ENCODE results near the gene TADA3.

TADA3 gene

DNA sequence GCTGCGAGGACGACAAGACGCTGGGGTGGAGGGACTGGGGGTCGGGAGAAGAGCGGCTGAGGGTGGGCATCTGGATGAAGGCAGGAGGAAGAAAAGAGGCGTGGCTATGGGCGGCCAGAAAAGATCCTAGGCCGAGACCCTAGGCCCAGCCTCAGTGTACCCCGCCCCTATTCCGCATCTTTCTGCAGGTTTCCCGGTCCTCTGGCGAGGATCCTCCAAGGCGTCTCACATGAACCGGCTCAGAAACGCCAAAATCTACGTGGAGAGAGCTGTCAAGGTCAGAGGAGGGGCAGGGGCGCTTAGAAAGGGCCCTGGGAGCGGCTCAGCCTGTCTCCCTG lies 18.1 kb upstream of the TADA3 start:
- Histone ChIP-seq H3K36me3 (ENCODE audit: control insufficient read depth, insufficient read depth, low read length) (no peaks in the 10 kb centered on the region), H3K4me3 (ENCODE audit: low read depth, low read length) (peak overlapping the region; percentile 82), H3K4me2 (ENCODE audit: low read length) (peak overlapping the region; percentile 95), H3K4me1 (peaks cover 6% of the 10 kb centered on the region), H3K9ac (peak overlapping the region; percentile 81), H3K27ac (peak overlapping the region; percentile 76), H2AFZ (peak overlapping the region; percentile 79), H3K9me3 (ENCODE audit: control insufficient read depth, low read length) (no peaks in the 10 kb centered on the region), H3K79me2 (no peaks in the 10 kb centered on the region), H3K27me3 (ENCODE audit: control insufficient read depth, insufficient read depth, low read length) (no peaks in the 10 kb centered on the region)
- TF ChIP-seq, protein P1, sequence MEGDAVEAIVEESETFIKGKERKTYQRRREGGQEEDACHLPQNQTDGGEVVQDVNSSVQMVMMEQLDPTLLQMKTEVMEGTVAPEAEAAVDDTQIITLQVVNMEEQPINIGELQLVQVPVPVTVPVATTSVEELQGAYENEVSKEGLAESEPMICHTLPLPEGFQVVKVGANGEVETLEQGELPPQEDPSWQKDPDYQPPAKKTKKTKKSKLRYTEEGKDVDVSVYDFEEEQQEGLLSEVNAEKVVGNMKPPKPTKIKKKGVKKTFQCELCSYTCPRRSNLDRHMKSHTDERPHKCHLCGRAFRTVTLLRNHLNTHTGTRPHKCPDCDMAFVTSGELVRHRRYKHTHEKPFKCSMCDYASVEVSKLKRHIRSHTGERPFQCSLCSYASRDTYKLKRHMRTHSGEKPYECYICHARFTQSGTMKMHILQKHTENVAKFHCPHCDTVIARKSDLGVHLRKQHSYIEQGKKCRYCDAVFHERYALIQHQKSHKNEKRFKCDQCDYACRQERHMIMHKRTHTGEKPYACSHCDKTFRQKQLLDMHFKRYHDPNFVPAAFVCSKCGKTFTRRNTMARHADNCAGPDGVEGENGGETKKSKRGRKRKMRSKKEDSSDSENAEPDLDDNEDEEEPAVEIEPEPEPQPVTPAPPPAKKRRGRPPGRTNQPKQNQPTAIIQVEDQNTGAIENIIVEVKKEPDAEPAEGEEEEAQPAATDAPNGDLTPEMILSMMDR (IDR thresholded peaks at IDR 0.05), result no peak

DNA sequence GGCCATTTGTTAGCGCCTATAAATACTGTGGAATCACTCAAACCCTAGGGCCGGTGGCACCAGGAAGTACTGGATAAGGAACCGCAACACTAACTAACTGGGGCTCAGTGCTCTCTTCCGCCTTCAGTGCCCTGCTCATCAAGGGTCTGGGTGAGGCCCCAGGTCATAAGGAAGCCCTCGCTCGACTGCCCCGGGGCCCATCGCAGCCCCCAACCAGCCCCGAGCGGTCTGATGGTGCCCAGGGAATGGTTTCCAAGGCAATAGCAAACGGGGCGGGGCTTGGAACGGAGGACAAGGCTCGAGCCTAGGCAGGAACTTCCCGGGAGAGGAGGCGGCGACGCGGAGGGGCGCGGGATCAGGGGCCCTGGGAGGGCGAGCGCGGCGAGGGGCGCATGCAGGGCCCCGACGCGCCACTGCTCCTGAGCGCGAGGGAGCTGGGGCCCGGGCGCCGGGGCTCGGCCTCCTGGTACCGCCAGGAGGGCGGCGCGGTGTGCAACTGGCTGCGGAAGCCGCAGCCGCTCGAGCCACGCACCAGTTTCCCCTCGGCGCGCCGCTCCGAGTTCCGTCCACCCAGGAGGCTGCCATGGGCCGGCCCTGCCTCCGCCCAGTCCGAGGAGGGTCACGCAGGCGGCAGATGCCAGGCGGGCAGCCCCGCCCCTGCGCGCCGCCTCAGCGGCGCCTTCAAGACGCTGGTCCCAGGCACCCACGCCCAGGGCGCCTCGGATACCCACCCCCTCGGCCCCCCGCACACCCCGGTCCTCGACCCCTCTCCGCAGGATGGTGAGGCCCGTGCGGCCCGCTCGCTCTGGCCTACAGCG lies 17.6 kb upstream of the TADA3 start, which contains the start of gene TTLL3:
Gene TTLL3 (plus strand): TSS at position 648 of the 818 bp plus-strand sequence. CDS start 400 bp downstream, outside the sequence.
- Histone ChIP-seq H3K79me2 (no peaks in the 10 kb centered on the region), H2AFZ (peak within 1 kb of the TSS; percentile 79), H3K9me3 (ENCODE audit: control insufficient read depth, low read length) (no peaks in the 10 kb centered on the region), H3K9ac (peak within 1 kb of the TSS; percentile 81), H3K27me3 (ENCODE audit: control insufficient read depth, insufficient read depth, low read length) (no peaks in the 10 kb centered on the region), H3K4me2 (ENCODE audit: low read length) (peak within 1 kb of the TSS; percentile 95), H3K36me3 (ENCODE audit: control insufficient read depth, insufficient read depth, low read length) (no peaks in the 10 kb centered on the region), H3K4me3 (ENCODE audit: low read depth, low read length) (peak within 1 kb of the TSS; percentile 82), H3K27ac (peak within 1 kb of the TSS; percentile 76), H3K4me1 (peaks cover 6% of the 10 kb centered on the region)
- TF ChIP-seq, protein P1 (IDR thresholded peaks at IDR 0.05), result no peak

DNA sequence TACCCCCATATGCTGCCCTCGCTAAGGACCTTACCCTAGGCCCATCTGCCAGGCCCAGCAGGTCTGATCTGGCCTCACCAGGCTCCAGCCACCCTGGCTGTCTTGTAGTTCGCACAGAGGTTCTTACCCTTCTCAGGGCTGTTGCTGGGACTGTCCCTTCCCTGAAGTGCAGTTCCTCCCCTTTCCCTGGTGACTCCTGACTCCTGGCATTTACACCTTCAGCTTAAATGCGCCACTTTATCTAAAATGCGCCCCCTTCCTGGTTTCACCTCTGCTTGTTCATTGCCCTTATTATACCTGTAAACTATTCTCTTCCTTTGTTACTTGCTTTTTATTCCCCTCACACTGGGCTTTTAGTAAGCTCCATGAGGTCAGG lies 17.0 kb upstream of the TADA3 start:
- TF ChIP-seq, protein P1 (IDR thresholded peaks at IDR 0.05), result no peak
- Histone ChIP-seq H3K4me2 (ENCODE audit: low read length) (peak overlapping the region; percentile 95), H3K27me3 (ENCODE audit: control insufficient read depth, insufficient read depth, low read length) (no peaks in the 10 kb centered on the region), H3K4me1 (peaks cover 6% of the 10 kb centered on the region), H3K79me2 (no peaks in the 10 kb centered on the region), H3K36me3 (ENCODE audit: control insufficient read depth, insufficient read depth, low read length) (no peaks in the 10 kb centered on the region), H2AFZ (peak overlapping the region; percentile 79), H3K4me3 (ENCODE audit: low read depth, low read length) (peak overlapping the region; percentile 82), H3K27ac (peak overlapping the region; percentile 76), H3K9ac (no peak overlapping the region), H3K9me3 (ENCODE audit: control insufficient read depth, low read length) (no peaks in the 10 kb centered on the region)

DNA sequence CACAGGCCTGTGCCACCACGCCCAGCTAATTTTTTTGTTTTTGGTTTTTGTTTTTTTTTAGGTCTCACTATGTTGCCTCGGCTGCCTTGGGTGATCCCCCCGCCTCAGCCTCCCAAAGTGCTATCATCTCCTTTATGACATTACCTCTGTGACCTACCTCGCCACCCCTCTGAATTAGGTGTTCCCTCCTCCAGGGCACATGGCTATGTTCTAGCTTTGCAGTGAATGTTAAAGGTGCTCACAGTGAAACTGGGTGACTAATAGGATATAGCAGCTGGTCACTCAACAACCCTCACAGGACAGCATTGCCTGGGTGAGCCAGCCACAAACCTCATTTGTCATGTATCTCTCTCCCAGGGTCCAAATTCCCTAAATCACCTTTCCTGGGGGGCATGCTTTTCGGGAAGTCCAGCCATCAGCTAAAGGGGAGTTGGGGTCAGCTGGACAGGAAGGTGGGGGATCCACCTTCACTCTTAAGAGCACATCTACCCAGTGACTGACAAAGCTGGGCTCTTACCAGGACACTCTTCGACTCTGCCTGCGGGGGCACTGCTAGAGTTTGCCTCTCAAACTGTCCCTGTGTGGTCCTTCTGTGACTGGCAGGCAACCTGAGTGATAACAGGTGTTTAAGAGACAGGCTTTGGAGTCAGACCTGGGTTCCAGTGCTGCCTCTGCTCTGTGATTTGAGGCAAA lies 16.2 kb upstream of the TADA3 start:
- no peak overlapping the region for H2AFZ ChIP-seq
- peaks cover 6% of the 10 kb centered on the region for H3K4me1 ChIP-seq
- H3K4me2 ChIP-seq (ENCODE audit: low read length), result no peak overlapping the region
- H3K9me3 ChIP-seq (ENCODE audit: control insufficient read depth, low read length), result no peaks in the 10 kb centered on the region
- H3K79me2 ChIP-seq, result no peaks in the 10 kb centered on the region
- H3K36me3 ChIP-seq (ENCODE audit: control insufficient read depth, insufficient read depth, low read length), result no peaks in the 10 kb centered on the region
- TF ChIP-seq, protein P1 (IDR thresholded peaks at IDR 0.05), result no peak
- no peak overlapping the region for H3K9ac ChIP-seq
- no peak overlapping the region for H3K4me3 ChIP-seq (ENCODE audit: low read depth, low read length)
- H3K27ac ChIP-seq, result peak overlapping the region; percentile 76
- H3K27me3 ChIP-seq (ENCODE audit: control insufficient read depth, insufficient read depth, low read length), result no peaks in the 10 kb centered on the region

Data from parathyroid adenoma (tissue), 2 donors.